ENCODE results near the gene SMURF1.
A peak's percentile ranks its signal among the peaks of the same experiment; 100 is the strongest.

Gene SMURF1

DNA sequence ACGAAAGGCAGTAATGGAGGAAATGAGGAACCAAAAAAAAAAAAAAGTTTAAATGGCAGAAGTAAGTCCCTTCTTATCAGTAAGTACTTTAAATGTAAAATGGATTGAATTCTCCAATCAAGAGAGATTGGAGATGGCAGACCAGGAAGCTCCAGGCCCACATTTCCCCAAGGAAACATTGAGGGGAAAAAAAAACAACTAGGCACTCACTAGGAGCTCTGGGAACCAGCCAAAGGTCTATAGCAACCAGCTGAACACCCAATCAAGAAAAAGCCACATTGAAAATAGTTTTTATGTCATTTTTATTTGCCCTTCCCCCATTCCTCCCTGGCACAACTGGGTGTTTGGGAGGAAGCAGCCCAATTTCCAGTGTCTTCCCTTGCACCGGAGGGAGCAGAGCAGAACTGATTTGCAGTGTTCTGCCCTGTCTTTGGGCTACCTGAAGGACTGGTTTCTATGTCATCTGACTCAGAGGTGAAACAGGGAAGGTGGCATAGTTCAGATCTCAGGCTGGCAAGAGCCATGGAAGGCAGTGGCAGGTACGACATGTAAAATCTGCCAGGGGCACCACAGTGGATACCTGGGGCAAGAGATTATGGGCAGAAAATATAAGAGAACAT is 121.9 kb downstream of the SMURF1 start:
- peak; percentile 5 for DNase-seq

DNA sequence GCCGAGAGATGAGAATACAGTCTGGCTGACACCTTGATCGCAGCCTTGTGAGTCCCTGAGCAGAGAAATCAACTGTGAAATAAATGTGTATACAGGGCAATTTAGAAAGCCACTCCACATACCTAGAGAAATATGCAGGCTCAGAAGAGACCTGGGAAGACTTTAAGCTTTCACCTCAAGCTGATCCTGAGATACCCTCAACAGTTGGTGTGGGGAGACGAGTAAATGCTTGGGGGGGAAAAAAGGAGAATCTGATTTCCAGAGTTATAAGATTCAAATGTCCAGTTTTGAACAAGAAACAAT is 123.5 kb downstream of the SMURF1 start:
- no peak for DNase-seq

DNA sequence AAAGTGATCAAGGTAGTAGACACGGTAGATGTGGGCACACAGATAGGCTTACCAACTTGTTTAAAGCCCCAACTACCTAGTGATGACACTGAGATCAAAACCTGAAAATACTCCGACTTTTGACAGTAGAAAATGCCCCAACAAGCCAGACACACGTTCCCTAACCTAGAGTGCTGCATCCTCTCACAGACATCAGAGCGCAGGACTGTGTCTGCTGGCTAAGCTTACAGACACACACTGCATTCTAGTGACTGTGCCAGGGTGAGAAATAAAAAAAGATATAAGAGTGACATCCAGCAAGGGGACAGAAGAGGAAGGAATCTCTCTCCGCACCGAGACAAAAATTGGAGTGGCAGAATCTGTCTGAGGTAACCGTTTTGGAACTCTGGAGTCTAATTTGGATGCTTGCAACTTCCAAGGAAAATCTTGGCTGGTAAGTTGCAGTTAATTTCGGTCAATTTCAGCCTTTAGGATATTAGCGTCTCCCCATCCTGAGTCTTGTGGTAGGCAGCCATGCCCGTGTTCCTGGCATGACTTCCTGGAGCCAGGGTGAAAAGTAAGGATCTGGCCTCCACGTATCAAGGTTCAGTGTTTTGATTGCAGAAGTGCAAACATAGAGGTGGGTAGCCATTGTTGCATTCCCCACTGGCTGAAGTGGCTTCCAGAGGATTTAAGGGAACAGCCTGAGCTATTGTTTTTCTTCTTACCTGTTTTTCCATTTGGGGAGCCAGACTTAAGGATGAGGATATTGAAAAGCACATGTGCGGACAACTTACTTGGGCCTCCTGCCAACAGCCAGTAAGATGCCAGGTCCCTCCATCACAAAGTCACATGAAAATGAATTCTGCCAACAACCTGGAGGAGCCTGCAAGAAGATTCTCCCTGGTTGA is 124.1 kb downstream of the SMURF1 start:
- DNase-seq: no peak

DNA sequence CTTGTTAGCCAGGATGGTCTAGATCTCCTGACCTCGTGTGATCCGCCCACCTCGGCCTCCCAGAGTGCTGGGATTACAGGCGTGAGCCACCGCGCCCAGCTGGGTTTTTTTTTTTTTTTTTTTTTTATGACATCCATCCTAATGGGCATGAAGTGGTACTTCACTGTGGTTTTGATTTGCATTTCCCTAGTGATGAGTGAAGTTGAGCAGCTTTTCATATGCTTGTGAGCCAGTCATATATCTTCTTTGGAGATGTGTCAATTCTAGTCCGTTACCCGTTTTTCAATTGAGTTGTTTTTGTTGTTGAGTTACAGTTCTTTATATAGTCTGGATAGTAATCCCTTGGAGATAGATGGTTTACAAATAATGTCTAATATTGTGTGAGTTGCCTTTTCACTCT is 127.7 kb downstream of the SMURF1 start:
- DNase-seq: no peak

DNA sequence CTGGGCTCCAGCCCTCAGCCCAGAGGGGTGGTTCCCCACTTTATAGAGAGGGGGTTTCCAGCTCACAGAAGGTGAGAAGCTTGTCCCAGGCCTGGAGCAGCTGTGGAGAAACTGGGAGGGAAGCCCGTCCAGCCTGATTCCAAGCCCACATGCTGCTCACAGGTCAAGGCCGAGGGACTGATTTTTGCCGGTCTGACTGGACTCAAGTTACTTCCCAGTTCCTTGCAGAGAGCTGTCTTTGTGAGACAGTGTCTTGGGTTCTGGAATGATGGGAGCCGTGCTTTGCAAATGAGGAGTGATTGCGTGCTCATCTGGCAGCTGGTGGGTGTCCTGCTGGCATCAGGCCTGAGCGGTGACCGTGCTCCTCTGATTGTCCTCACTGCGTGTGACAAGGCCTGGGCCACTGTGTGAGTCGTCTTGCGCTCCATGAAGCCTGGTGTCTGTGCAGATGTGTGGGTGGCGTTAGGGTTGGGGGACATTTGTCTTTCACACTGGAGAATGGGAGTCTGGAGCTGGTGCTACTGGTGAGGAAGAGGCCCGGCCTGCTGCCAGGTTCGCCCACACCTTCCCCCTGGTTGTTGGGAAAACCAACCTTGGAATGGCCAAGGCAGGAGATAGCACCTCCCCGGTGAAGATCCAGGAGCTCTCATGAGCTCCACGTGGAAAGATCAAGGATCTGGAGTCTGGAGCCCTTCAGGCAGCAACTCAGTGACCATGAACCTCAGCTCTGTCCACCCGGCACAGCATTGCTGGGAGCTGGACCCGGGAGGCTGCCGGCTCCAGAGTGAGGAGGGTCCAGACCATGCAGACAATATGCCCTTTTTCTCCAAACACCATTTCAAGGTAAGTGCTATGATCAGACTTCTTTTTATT is 129.6 kb downstream of the SMURF1 start:
- DNase-seq: no peak

DNA sequence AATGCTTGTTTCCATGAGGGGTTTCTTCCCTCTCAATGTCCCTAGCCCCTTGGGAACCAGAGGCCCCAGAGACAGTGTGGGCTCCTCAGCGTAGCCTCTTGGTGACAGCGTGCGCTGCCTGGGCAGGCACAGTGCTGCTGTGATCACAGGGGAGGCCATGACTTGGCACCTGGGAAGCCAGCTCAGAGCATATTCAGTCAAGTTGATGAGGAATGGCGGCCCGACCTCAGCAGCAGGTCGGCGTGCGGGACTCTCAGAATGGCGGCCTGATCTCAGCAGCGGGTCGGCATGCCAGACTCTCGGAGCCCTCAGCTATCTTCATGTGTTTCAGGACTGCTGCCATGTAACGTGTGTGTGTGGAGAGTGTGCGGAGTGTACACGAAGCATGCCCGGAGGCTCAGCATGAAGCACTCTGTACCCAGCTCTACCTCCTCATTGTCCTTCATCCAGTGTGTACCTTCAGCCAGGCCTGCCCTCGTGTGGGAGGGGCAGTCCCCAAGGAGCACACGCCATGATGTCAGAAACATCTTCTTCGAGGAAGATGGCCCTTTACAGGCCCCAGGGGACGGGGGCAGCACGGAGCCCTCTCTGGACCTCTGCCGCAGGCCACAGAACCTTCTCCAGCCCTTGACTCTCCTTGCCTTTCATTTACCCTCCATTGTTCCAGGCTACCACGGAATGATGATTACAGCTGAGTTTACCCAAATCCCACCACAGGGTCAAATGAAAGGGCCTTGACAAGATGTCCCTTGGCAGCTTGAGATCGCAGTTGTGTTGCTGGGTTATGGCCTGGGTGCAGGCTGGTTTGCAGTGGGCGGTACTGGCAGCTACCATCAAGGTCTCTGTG is 130.4 kb downstream of the SMURF1 start:
- no peak for DNase-seq

DNA sequence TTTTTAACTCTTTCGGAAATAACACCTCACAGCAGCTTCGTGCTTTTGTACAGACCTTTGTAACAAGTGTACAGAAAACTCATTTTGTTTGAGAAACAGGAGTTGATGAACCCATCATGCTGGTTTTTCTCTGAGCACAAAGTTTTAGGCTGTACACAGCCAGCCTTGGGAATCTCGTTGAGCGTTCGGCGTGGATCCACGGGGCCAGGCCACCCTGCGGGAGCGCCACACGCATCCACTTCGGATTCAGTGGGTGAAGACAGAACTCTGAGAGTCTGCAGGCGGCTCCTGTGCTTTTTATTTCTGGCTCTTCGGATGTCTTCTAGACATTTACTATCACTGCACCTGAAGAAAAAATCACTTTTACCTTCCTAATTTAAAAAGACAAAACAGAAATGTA is 131.2 kb downstream of the SMURF1 start:
- DNase-seq: no peak

DNA sequence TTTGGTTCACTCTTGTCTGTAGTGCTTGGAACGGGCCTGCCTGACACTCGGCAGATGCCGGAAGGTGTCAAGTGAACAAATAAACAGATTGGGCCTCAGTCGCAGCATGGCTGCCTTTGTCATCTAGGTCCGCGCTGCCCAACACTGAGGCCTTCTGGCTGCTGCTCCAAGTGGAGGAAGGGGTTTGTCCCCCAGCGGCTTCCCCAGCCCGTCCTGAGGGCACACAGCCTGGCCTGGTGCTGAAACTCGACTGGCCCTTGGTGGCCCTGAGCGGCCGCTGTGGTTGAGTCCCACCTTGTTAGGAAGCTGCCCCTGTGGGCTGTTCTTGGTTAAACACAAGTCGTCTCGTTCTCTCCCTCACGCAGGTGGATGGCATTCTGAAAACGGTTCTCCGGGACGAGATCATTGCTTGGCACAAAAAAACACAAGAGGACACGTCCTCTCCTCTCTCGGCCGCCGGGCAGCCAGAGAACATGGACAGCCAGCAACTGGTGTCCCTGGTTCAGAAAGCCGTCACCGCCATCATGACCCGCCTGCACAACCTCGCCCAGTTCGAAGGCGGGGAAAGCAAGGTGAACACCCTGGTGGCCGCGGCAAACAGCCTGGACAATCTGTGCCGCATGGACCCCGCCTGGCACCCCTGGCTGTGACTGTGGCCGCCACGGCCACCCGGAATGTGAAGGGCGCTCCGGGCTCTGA is 132.1 kb downstream of the SMURF1 start:
- DNase-seq: no peak

DNA sequence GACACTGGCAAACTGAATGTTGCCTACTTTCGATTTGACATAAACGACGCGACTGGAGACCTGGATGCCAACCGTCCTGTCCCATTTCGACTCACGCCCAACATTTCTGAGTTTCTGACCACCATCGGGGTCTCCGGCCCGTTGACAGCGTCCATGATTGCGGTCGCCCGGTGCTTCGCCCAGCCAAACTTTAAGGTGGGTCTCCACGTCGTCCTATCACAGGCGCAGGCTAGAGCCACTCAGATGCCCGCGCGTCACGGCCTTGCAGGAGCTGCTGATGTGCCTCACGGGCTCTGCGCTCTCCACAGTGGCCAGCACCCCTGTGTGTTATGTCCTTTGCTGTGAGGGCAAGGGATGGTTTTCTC is 132.6 kb downstream of the SMURF1 start:
- DNase-seq: no peak

DNA sequence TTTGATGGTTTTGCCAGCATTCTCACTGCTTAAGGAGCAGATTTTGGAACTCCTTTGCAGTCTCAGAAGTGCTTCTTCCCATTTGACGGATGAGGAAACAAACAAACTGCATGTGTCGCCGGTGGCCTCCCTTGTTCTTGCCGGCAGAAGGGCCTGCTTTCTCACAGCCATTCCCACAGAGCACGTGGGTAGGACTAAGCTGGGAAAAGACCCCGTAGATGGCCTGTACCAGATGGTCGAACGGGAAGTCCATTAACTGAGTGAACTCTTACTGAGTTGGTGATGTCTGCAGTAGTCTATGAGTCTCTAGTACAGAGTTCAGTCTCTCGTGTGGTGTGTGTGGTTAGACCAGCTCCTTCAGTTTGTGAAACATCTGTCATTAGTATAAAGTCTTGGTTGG is 133.6 kb downstream of the SMURF1 start:
- DNase-seq: no peak

DNA sequence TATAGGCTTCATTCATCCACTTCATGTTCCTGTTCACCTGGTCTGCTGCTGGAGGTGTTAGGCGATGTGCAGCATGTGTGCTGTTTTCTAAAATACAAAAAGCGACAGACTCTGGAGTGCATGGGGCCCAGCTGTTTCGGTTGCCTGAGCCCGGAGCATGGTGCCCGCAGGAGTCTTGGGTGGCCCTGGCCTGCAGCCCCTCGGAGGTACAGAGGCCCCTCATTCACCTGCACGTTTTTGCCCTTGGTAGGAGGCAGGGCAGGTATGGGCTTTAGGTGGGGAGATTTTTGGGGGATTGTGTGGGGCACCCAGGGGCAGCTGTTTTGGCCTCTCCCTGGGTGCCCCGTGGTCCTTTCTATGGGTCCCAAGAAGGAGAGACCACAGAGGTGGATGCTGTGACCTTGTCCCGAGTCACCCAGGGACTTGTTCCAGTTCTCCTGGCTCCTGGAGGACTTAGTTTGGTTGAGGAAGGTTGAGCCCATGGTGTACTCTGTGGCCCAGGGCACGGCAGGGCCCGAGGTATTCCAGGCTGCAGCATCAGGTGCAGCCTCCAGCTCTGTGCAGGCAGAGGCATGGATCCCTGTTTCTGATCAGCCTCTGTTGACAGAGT is 134.9 kb downstream of the SMURF1 start:
- DNase-seq: no peak

DNA sequence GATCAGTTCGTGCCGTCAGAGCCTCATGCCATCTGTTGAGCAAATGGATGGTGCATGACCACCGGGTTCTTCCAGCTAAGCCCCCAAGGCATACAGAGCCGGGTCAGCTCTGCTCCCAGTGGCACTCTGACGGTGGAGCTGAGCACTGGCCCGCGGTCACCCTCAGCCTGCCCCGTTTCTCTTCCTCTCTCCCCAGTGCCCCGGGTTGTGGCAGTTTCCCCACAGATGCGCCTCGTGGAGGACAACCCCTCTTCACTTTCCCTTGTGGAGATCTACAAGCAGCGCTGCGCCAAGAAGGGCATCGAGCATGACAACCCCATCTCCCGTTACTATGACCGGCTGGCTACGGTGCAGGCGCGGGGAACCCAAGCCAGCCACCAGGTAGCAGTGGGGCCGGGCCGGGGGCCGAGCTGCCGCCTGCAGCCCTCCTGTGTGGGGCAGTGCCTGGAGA is 135.7 kb downstream of the SMURF1 start:
- DNase-seq: no peak

DNA sequence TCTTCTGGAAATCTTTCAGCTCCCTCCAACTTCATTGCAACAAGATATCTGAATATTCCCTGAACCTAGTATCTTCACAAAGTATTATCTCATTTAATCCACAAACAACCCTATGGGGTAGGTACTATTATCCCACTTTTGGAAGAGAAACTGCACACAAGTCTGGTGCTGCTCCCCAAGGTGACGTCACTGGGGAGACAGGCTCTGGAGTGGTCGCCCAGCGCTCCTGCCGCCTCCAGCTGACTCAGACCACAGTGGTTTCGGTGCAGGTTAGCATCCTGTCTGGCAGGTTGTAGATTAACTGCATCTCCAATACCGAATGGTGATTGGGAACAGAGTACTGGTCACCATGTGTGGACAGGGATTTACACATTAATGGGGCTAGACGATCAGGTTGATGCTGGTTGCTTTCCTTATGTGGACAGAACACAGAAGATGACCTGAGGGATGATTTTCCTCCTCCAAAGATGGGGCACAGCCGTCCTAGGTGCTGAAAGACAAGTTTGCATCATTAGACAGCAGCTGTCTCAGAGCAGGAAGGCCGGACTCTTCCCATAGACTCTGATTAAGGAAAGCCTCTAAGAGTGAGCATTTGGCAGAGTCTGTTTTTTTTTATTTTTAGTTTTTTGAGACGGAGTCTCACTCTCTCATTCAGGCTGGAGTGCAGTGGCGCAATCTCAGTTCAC is 137.0 kb downstream of the SMURF1 start:
- DNase-seq: no peak

DNA sequence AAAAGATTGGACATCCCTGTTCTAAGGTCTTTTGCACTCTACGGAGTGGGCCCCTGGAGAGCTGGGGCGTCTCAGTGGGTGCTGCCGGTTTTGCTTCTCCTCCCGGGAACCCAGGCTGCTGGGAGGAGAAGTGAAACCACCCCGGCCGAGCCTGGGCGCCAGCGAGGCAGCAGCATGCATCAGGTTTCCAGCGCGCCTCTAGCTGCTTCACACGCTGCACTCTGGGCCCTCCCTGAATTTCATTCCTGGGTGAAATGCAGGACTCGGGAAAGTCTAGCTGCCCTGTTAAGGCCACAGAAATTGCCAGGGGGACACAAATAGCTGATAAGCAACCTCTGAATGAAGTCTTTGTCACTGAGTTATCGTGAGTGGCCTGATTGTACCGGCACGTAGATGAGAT is 138.1 kb downstream of the SMURF1 start:
- no peak for DNase-seq

DNA sequence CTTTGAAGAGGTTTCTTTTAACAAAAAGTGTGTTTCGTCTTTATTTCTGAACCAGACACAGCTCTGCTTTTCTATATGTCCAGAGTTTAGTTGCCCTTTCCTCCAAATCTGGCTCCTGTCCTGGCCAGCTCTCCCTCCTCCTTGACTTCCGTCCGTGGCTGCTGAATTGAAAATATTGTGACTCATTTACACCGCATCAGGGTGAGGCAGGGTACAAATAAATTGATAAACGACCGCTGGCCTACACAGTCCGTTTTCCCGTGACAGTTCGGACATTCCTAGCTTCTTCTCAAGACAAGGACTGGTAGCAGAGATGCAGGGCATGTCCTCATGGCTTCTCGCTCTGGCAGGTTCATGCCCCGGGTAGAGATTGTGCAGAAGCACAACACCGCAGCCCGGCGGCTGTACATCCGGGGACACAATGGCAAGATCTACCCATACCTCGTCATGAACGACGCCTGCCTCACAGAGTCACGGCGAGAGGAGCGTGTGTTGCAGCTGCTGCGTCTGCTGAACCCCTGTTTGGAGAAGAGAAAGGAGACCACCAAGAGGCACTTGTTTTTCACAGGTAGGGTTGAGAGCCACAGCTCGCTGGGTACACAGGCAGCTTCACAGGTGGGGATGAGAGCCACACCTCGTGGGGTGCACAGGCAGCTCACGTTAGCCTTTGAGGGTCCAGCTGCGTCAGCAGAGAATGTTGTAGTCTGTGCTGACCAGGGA is 139.0 kb downstream of the SMURF1 start:
- DNase-seq: no peak

DNA sequence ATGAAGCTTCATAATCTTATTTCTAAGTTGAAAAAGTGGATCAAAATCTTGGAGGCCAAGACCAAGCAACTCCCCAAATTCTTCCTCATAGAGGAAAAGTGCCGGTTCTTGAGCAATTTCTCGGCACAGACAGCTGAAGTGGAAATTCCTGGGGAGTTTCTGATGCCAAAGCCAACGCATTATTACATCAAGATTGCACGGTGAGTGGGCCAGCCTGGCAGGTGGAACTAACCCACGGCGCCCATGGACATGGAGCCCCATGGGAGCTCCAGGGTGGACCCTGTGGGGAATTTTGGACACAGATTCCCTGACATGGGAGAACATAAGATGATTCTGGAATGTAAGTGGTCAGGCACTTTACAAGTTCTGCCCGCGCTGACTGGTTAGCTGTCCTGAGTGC is 139.7 kb downstream of the SMURF1 start:
- DNase-seq: no peak

DNA sequence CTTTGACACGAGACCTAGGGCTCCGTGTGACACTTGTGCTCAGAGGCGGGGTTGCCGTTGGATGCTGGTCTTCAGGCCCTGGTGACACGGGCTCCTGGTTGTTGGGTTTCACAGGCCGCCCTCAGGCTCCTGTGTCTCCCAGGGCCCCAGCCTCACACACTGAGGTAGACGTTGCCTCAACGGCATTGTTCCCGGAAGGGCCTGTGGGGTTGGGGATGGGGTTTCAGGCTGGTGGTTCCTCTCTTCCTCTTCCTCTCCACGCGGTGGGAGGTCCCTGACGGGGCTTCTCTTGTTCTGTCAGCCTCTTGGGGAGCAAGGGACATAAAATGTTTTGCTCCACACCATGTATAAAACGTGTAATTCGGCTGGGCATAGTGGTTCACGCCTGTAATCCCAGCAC is 140.5 kb downstream of the SMURF1 start:
- no peak for DNase-seq

DNA sequence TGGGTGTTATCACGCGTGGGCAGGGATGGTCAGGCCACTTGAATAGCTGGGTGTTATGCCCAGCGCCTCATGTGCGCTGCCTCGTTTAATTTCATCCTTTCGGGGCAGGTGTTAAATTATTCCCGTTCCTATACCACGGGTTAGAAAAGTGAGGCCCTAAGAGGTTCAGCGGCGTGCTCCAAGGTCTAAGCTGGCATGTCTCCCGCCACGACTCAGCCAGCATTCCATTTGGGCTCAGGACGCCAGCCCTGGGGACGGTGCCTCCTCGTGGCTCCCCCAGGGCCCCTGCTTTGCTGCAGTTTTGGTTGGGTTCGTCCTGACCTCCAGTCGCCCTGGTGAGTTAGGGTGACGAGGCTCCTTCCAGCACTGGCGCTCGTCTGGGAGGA is 141.1 kb downstream of the SMURF1 start:
- DNase-seq: no peak

DNA sequence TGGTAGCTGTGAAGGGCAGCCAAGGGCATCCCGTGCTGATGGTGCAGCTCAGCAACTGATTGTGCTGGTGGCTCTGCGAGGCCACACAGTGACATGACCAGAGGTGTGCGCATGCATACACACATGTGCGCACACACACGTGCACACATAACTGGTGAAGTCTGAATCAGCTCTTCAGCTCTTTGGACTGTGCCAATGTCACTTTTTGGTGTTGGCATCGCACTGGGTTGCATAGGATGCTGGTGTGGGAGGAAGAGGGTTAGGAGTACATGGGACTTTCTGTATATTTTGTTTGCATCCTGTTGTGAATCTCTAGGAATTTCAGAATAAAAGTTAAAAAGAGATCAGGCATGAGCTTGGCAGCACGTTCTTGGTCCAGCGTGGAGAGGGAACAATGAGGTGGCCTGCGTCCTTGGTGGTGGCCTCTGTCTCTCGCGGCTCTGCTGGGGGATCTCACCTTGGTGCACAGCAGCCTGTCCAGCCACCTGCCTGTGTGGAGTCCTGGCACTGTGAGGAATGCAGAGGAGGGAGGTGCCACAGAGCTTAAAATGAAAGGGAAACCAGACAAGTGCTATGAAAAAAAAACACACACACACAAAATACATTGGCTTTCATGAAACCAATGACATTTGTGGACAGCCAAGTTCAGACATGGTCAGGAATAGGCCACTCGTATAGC is 141.6 kb downstream of the SMURF1 start:
- no peak for DNase-seq
